ENCODE measurements around the gene CARD19. TPM values are rescaled to one million over a fixed set of nuclear protein-coding genes. Genes with fewer than 3 reads are reported as not detected.

CARD19 gene
- total and polyA plus RNA-seq, 11 donors: 24.2 to 46.2 (median 30.5) TPM

DNA sequence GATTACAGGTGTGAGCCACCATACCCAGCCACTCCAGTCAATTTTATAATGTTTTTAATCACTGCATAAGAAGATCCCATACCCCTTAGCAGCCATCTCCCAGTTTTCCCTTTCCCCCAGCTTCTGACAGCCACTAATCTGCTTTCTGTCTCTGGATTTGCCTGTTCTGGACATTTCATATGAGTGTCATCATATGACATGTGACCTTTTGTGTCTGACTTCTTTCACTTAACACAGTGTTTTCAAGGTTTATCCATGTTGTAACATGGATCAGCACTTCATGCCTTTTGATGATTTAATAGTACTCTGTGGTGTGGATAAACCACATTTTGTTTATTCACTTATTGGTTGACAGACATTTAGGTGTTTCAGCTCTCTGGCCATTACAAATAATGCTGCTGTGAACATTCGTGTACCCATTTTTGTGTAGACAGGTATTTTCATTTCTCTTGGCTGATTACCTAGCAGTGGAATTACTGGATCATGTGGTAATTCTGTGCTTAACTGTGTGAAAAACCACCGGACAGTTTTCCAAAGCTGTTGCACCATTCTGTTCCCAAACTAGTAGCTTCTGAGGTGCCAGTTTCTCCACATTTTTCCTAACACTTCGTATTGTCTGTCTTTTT, 28.9 kb upstream of the CARD19 start:
- 90 to 94% (median 92%) methylated on average over 3 of the region's 3 CpGs for WGBS, 4 donors
- Histone ChIP-seq H3K27ac (no peak overlapping the region), H3K4me3 (no peak overlapping the region), H3K4me1 (peaks cover 0 to 37% (median under 1%) of the 10 kb centered on the region in 12 donors), H3K27me3 (no peaks in the 10 kb centered on the region), H3K36me3 (no peaks in the 10 kb centered on the region), H3K9me3 (peaks cover 0 to 4% (median 0%) of the 10 kb centered on the region in 12 donors)
- no peak for ATAC-seq
- DNase-seq: no peak
- intact Hi-C loops (cut with DNase I): no loop called here
- TF ChIP-seq POLR2A (IDR thresholded peaks at IDR 0.05): no peak
- TF ChIP-seq, protein P1, sequence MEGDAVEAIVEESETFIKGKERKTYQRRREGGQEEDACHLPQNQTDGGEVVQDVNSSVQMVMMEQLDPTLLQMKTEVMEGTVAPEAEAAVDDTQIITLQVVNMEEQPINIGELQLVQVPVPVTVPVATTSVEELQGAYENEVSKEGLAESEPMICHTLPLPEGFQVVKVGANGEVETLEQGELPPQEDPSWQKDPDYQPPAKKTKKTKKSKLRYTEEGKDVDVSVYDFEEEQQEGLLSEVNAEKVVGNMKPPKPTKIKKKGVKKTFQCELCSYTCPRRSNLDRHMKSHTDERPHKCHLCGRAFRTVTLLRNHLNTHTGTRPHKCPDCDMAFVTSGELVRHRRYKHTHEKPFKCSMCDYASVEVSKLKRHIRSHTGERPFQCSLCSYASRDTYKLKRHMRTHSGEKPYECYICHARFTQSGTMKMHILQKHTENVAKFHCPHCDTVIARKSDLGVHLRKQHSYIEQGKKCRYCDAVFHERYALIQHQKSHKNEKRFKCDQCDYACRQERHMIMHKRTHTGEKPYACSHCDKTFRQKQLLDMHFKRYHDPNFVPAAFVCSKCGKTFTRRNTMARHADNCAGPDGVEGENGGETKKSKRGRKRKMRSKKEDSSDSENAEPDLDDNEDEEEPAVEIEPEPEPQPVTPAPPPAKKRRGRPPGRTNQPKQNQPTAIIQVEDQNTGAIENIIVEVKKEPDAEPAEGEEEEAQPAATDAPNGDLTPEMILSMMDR (IDR thresholded peaks at IDR 0.05): no peak

DNA sequence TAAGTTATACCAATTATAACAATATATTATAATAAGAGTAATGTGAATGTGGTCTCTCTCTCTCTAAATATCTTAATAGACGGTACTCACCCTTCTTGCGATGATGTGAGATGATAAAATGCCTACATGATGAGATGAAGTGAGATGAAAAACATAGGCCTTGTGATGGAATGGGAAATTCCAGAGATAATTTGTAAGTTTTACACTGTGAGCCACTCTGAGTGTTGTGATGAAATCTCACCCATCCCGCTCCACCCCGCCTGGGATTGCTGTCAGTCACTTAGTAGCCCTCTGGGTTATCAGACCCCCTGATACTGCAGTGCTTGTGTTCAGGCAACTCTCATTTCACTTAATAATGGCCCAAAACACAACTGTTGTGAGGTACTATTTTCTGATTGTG, 27.1 kb upstream of the CARD19 start:
- Histone ChIP-seq H3K27ac (no peak overlapping the region), H3K36me3 (no peaks in the 10 kb centered on the region), H3K4me3 (no peak overlapping the region), H3K9me3 (peaks cover 0 to 4% (median 0%) of the 10 kb centered on the region in 12 donors), H3K4me1 (peaks cover 0 to 28% (median 2%) of the 10 kb centered on the region in 12 donors), H3K27me3 (no peaks in the 10 kb centered on the region)
- ATAC-seq: no peak
- no peak for DNase-seq
- intact Hi-C loops (cut with DNase I): no loop called here
- TF ChIP-seq, protein P1 (IDR thresholded peaks at IDR 0.05): no peak
- no peak for TF ChIP-seq POLR2A (IDR thresholded peaks at IDR 0.05)
- WGBS, 4 donors: 82 to 91% (median 89%) methylated on average over 4 of the region's 4 CpGs

DNA sequence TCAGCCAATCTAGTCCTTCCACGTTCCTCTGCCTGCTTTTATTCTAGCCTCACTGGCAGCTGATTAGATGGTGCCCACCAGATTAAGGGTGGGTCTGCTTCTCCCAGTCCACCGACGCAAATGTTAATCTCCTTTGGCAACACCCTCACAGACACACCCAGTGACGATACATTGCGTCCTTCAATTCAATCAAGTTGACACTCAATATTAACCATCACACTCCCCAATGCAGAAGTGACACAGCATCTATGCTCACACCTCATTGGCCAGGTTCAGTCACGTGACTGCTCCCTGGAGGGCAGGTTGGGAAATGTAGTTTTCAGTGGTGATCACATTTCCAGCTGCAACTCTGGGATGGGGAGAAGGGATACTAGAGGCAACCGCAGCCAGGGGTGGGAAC, 24.6 kb upstream of the CARD19 start:
- ATAC-seq: peak in 3 of 4 donors; percentile 40 to 58 (median 44)
- intact Hi-C loops (cut with DNase I): no loop called here
- Histone ChIP-seq H3K4me1 (peaks cover 0 to 12% (median 2%) of the 10 kb centered on the region in 12 donors), H3K27me3 (no peaks in the 10 kb centered on the region), H3K9me3 (peaks cover 0 to 4% (median 0%) of the 10 kb centered on the region in 12 donors), H3K36me3 (no peaks in the 10 kb centered on the region), H3K27ac (peak overlapping the region in 1 of 12 donors; percentile 47), H3K4me3 (no peak overlapping the region)
- TF ChIP-seq, protein P1 (IDR thresholded peaks at IDR 0.05): no peak
- TF ChIP-seq POLR2A (IDR thresholded peaks at IDR 0.05): no peak
- no peak for DNase-seq
- 78 to 84% (median 81%) methylated on average over 7 of the region's 7 CpGs for WGBS, 4 donors

DNA sequence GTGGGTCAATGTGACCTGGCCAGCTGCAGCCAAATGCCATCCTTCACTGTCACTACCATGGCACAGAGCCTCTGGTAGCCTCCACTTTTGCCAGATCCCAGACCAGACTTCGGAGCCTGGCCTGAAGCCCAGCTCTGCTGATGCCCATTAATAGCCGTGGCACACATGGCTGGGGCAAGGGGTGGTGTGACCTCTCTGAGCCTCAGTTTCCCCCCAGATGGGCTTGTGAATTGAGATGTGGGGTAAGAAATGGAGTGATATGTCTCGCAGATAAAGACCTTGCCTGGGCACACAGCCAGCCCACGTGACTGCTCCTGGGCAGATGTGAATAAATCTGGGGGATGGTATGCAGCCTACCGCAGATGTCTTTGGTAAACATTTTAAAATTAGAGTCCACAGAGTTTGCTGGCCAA, 23.6 kb upstream of the CARD19 start:
- no peak overlapping the region for H3K4me3 ChIP-seq
- peaks cover 0 to 4% (median 0%) of the 10 kb centered on the region in 12 donors for H3K9me3 ChIP-seq
- H3K4me1 ChIP-seq: peaks cover 0 to 12% (median 2%) of the 10 kb centered on the region in 12 donors
- peak in 3 of 5 donors; percentile 38 to 71 (median 44) for DNase-seq
- 24 to 41% (median 32%) methylated on average over 5 of the region's 5 CpGs for whole genome bisulfite sequencing, 4 donors
- TF ChIP-seq, protein P1 (IDR thresholded peaks at IDR 0.05): no peak
- TF ChIP-seq POLR2A (IDR thresholded peaks at IDR 0.05): no peak
- no peaks in the 10 kb centered on the region for H3K27me3 ChIP-seq
- intact Hi-C loops (cut with DNase I): no loop called here
- ATAC-seq: peak; percentile 63 to 84 (median 73)
- H3K36me3 ChIP-seq: no peaks in the 10 kb centered on the region
- peak overlapping the region in 1 of 12 donors; percentile 47 for H3K27ac ChIP-seq

All from heart left ventricle (tissue), 16 donors.